ENCODE measurements around the gene TRERF1. TPM values are rescaled to one million over a fixed set of nuclear protein-coding genes. Genes with fewer than 3 reads are reported as not detected.
A peak's percentile ranks its signal among the peaks of the same experiment; 100 is the strongest.

Gene TRERF1
- total RNA-seq, 1 experiment from 2014 or later, result 0.39 TPM

GRCh38 chr6:42318480-42318879, 133.2 kb downstream of the TRERF1 start:
- no peaks in the 10 kb centered on the region for H3K36me3 Mint-ChIP-seq (ENCODE audit: insufficient read depth, unreplicated experiment)
- no peak for DNase-seq
- intact Hi-C loops (cut with micrococcal nuclease; ENCODE audit: unreplicated experiment), result no loop called here
- BruUV-seq (replicated peaks), result no TSS peak
- H3K27me3 Mint-ChIP-seq (ENCODE audit: insufficient read depth, unreplicated experiment), result no peaks in the 10 kb centered on the region
- no peaks in the 10 kb centered on the region for H3K9me3 ChIP-seq
- TF ChIP-seq CTCF (IDR thresholded peaks at IDR 0.05; ENCODE audit: insufficient read depth in 1 of 2, low read depth in 1 of 2, low read length in 1 of 2, severe bottlenecking in 1 of 2, unreplicated experiment in 1 of 2), result no peak
- H3K4me1 ChIP-seq, result peaks cover 34% of the 10 kb centered on the region
- no peaks in the 10 kb centered on the region for H3K9me3 Mint-ChIP-seq (ENCODE audit: unreplicated experiment)
- H3K36me3 ChIP-seq (ENCODE audit: control insufficient read depth, insufficient read depth, low read length), result no peaks in the 10 kb centered on the region
- H3K4me1 Mint-ChIP-seq (ENCODE audit: low read depth, unreplicated experiment), result peaks cover 30% of the 10 kb centered on the region
- no peak overlapping the region for H3K4me3 ChIP-seq (ENCODE audit: low read depth, low read length)
- CTCF ChIA-PET, result no interaction called here
- H3K27ac Mint-ChIP-seq (ENCODE audit: unreplicated experiment), result no peak overlapping the region
- POLR2A ChIA-PET, result no interaction called here
- no peak overlapping the region for H3K4me3 Mint-ChIP-seq (ENCODE audit: unreplicated experiment)
- H3K27me3 ChIP-seq (replicated peaks; ENCODE audit: control insufficient read depth, insufficient read depth, low read length), result no peaks in the 10 kb centered on the region

- Histone ChIP-seq H3K4me3 (ENCODE audit: low read depth, low read length) (no peak overlapping the region), H3K4me1 (peaks cover 36% of the 10 kb centered on the region), H3K27me3 (replicated peaks; ENCODE audit: control insufficient read depth, insufficient read depth, low read length) (no peaks in the 10 kb centered on the region), H3K36me3 (ENCODE audit: control insufficient read depth, insufficient read depth, low read length) (no peaks in the 10 kb centered on the region), H3K9me3 (no peaks in the 10 kb centered on the region)
- intact Hi-C loops (cut with micrococcal nuclease; ENCODE audit: unreplicated experiment), result no loop called here
- no TSS peak for BruUV-seq (replicated peaks)
- no peaks in the 10 kb centered on the region for H3K27me3 Mint-ChIP-seq (ENCODE audit: insufficient read depth, unreplicated experiment)
- ChIA-PET POLR2A (no interaction called here), CTCF (interaction anchor here (0.6 kb wide), 1 partner anchor 296 kb away, joined by 5 read pairs; no protein-coding TSS in a partner anchor)
- peaks cover 38% of the 10 kb centered on the region for H3K4me1 Mint-ChIP-seq (ENCODE audit: low read depth, unreplicated experiment)
- H3K27ac Mint-ChIP-seq (ENCODE audit: unreplicated experiment), result peak overlapping the region; percentile 33
- no peak for TF ChIP-seq CTCF (IDR thresholded peaks at IDR 0.05; ENCODE audit: insufficient read depth in 1 of 2, low read depth in 1 of 2, low read length in 1 of 2, severe bottlenecking in 1 of 2, unreplicated experiment in 1 of 2)
- H3K9me3 Mint-ChIP-seq (ENCODE audit: unreplicated experiment), result no peaks in the 10 kb centered on the region
- no peaks in the 10 kb centered on the region for H3K36me3 Mint-ChIP-seq (ENCODE audit: insufficient read depth, unreplicated experiment)
- no peak for DNase-seq
- peak overlapping the region; percentile 23 for H3K4me3 Mint-ChIP-seq (ENCODE audit: unreplicated experiment)
These were observed 134.7 kb downstream of the TRERF1 start for GRCh38 chr6:42316981-42317380.

DNA sequence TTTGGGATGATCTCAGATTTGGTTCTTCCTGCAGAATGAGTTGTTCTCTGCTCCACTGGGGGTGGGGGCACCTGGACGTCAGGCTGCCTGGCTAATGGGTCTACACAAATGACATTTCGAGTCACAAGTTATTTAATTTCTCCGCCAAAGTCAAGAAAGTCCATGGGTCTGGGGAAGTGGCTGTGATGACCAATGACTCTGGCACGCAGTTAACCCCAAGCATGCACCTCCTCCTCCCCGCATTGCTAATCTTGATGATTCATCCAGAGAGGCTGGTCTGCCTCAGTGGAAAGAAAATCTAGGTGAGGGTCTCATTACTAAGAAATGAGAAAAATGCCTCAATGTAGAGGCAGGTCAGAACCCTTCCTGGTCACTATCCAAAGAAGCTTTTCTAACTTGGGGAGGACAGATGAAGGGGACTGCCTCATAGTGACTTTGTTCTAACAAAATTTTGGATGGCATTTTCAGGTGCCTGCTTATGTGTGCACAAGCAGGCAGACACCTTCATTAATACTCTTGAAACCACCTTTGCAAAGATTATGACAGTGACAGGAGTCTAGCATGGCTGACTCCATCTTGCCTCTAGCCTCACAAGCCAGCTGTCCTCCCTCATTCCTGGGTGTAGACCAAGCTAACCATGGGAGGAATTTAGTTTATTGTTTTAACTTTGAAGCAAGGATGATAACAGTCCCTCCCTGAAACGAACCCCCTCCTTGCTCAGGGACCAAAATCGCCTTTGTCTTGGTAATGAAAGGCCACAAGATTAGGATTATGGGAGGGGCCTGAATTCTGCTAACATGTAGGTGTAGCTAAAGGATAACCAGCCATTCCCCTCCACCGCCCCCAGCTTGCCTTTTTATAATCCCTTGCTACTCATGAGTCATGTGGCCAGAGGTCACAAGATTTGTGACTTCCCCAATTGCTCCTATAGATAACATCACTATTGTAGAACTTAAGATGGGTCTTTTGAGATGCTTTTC, 135.4 kb downstream of the TRERF1 start:
- Histone ChIP-seq H3K27me3 (replicated peaks; ENCODE audit: control insufficient read depth, insufficient read depth, low read length) (no peaks in the 10 kb centered on the region), H3K36me3 (ENCODE audit: control insufficient read depth, insufficient read depth, low read length) (no peaks in the 10 kb centered on the region), H3K4me1 (peaks cover 36% of the 10 kb centered on the region), H3K4me3 (ENCODE audit: low read depth, low read length) (no peak overlapping the region), H3K9me3 (no peaks in the 10 kb centered on the region)
- ChIA-PET POLR2A (no interaction called here), CTCF (interaction anchor here (0.5 to 0.6 kb wide), 2 partner anchors 234 to 296 kb away, joined by 4 to 5 read pairs; no protein-coding TSS in a partner anchor)
- BruUV-seq (replicated peaks), result no TSS peak
- intact Hi-C loops (cut with micrococcal nuclease; ENCODE audit: unreplicated experiment), result no loop called here
- H3K27ac Mint-ChIP-seq (ENCODE audit: unreplicated experiment), result peak overlapping the region; percentile 33
- peaks cover 38% of the 10 kb centered on the region for H3K4me1 Mint-ChIP-seq (ENCODE audit: low read depth, unreplicated experiment)
- H3K9me3 Mint-ChIP-seq (ENCODE audit: unreplicated experiment), result no peaks in the 10 kb centered on the region
- no peaks in the 10 kb centered on the region for H3K27me3 Mint-ChIP-seq (ENCODE audit: insufficient read depth, unreplicated experiment)
- peak; percentile 71 to 89 for DNase-seq
- no peaks in the 10 kb centered on the region for H3K36me3 Mint-ChIP-seq (ENCODE audit: insufficient read depth, unreplicated experiment)
- TF ChIP-seq CTCF (IDR thresholded peaks at IDR 0.05; ENCODE audit: insufficient read depth in 1 of 2, low read depth in 1 of 2, low read length in 1 of 2, severe bottlenecking in 1 of 2, unreplicated experiment in 1 of 2), result no peak
- H3K4me3 Mint-ChIP-seq (ENCODE audit: unreplicated experiment), result peak overlapping the region; percentile 23

Data from Caco-2 (cell line).